ENCODE measurements around the gene NGEF. TPM values are rescaled to one million over a fixed set of nuclear protein-coding genes. Genes with fewer than 3 reads are reported as not detected.
"Not testable (repeated sequence)": the region's sequence is repeated elsewhere in the genome, so short reads cannot be mapped to it uniquely, and the experiment has no call there.

Gene NGEF
- total and polyA plus RNA-seq, 12 donors = 10.1 to 467 (median 46.1) TPM

DNA sequence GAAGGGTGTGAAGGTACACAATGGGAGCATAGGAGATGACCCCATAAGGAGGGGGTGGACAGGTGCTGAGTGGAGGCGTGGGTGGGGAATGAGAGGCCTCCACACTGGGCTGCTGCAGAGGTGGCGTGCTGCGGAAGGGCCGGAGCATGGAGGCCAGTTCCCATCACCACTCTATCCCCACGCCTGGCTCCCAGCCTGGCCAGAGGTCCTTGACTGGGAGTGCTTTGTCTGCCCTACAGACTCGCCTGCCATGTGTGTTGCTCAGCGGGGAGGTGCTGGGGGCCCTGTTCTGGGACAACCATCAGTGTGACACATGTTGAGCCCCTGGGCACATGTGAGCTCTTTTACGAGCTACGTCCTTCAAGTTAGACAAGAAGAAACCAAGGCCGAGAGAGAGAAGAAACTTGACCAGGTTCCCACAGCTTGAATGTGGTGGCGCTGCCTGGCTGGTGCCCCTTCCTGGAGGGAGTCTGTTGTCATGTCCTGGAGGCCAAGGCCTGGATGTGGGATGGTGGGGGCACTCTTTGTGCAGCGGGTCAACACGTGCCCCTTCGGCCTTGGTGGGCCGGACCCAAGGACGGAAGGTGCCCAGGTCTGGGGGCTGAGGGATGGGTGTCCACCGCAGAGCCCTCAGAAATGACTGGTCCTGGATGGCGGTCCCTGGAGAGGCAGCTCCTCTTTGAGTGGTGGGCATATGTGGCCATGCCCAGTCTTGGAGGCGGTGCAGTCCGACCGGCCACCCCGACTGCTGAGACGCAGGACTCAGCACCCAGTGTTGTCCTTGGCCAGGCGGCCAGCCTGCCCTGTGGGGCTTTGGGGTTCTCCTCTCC lies 45.9 kb upstream of the NGEF start:
- 87 to 92% (median 89%) methylated on average over 14 to 24 of the region's 24 CpGs for WGBS, 4 donors
- H3K36me3 ChIP-seq (replicated peaks in 1 of 2) = no peaks in the 10 kb centered on the region
- H3K9me3 ChIP-seq (replicated peaks in 1 of 3) = no peaks in the 10 kb centered on the region
- H3K4me1 ChIP-seq (replicated peaks in 1 of 2) = no peaks in the 10 kb centered on the region
- no peak for TF ChIP-seq POLR2A (IDR thresholded peaks at IDR 0.05)
- TF ChIP-seq, protein P1, sequence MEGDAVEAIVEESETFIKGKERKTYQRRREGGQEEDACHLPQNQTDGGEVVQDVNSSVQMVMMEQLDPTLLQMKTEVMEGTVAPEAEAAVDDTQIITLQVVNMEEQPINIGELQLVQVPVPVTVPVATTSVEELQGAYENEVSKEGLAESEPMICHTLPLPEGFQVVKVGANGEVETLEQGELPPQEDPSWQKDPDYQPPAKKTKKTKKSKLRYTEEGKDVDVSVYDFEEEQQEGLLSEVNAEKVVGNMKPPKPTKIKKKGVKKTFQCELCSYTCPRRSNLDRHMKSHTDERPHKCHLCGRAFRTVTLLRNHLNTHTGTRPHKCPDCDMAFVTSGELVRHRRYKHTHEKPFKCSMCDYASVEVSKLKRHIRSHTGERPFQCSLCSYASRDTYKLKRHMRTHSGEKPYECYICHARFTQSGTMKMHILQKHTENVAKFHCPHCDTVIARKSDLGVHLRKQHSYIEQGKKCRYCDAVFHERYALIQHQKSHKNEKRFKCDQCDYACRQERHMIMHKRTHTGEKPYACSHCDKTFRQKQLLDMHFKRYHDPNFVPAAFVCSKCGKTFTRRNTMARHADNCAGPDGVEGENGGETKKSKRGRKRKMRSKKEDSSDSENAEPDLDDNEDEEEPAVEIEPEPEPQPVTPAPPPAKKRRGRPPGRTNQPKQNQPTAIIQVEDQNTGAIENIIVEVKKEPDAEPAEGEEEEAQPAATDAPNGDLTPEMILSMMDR (IDR thresholded peaks at IDR 0.05) = no peak
- intact Hi-C loops (cut with DNase I) = no loop called here
- no peaks in the 10 kb centered on the region for H3K27me3 ChIP-seq
- DNase-seq = no peak
- H3K4me3 ChIP-seq = no peak overlapping the region
- H3K27ac ChIP-seq = peak overlapping the region in 1 of 5 donors; percentile 89

DNA sequence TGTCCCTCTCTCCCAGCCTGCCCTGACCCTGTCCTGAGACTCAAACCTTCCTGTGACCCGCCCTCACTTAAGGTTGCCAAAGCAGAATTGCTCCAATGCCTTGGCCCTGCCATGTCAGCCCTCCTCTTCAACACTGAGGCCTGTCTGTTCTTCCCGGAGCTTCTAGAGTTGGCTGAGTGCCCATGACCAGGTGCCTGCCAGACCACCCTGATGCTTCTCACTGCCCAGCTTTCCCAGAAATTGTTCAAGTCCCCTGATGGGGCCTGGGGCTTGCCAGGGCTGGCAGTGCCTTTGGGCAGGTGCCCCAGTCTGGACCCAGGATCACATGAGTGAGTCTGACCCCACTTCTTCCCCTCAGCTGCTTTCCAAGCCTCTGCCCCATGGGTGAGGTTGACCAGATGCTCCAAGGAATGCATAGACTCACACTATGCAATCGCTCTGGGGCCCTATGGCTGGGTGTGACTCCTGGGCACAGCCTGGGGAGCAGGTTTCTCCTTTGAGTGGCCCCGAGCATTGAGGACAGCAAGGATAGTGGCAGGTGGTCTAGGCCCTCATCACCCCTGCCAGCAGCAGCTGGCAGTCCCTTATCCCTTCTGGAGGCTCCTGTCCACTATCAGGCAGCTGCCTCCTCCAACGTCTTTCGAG lies 44.0 kb upstream of the NGEF start:
- intact Hi-C loops (cut with DNase I) = no loop called here
- Histone ChIP-seq H3K4me1 (replicated peaks in 1 of 2) (no peaks in the 10 kb centered on the region), H3K27ac (no peak overlapping the region), H3K4me3 (no peak overlapping the region), H3K27me3 (no peaks in the 10 kb centered on the region), H3K9me3 (replicated peaks in 1 of 3) (no peaks in the 10 kb centered on the region), H3K36me3 (replicated peaks in 1 of 2) (no peaks in the 10 kb centered on the region)
- no peak for DNase-seq
- no peak for TF ChIP-seq POLR2A (IDR thresholded peaks at IDR 0.05)
- TF ChIP-seq, protein P1 (IDR thresholded peaks at IDR 0.05) = no peak
- 82 to 91% (median 89%) methylated on average over 4 to 6 of the region's 6 CpGs for WGBS, 4 donors

DNA sequence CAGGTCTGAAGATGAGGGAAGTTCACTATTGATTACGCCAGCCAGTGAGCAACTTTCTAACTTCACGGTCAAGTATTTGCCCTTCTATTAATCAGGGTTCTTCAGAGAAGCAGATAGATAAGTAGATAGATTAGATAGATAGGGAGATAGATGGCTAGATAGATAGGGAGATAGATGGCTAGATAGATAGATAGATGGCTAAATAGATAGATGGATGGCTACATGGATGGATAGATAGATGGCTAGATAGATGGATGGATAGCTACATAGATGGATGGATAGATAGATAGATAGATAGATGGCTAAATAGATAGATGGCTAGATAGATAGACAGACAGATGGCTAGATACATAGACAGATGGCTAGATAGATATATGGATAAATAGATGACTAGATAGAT lies 42.3 kb upstream of the NGEF start:
- no peaks in the 10 kb centered on the region for H3K27me3 ChIP-seq
- H3K9me3 ChIP-seq (replicated peaks in 1 of 3) = no peaks in the 10 kb centered on the region
- H3K36me3 ChIP-seq (replicated peaks in 1 of 2) = no peaks in the 10 kb centered on the region
- DNase-seq = no peak
- TF ChIP-seq, protein P1 (IDR thresholded peaks at IDR 0.05) = no peak
- TF ChIP-seq POLR2A (IDR thresholded peaks at IDR 0.05) = no peak
- 69 to 81% (median 72%) methylated on average over 2 of the region's 2 CpGs for WGBS, 4 donors
- H3K4me1 ChIP-seq (replicated peaks in 1 of 2) = no peaks in the 10 kb centered on the region
- no peak overlapping the region for H3K27ac ChIP-seq
- intact Hi-C loops (cut with DNase I) = no loop called here
- no peak overlapping the region for H3K4me3 ChIP-seq

DNA sequence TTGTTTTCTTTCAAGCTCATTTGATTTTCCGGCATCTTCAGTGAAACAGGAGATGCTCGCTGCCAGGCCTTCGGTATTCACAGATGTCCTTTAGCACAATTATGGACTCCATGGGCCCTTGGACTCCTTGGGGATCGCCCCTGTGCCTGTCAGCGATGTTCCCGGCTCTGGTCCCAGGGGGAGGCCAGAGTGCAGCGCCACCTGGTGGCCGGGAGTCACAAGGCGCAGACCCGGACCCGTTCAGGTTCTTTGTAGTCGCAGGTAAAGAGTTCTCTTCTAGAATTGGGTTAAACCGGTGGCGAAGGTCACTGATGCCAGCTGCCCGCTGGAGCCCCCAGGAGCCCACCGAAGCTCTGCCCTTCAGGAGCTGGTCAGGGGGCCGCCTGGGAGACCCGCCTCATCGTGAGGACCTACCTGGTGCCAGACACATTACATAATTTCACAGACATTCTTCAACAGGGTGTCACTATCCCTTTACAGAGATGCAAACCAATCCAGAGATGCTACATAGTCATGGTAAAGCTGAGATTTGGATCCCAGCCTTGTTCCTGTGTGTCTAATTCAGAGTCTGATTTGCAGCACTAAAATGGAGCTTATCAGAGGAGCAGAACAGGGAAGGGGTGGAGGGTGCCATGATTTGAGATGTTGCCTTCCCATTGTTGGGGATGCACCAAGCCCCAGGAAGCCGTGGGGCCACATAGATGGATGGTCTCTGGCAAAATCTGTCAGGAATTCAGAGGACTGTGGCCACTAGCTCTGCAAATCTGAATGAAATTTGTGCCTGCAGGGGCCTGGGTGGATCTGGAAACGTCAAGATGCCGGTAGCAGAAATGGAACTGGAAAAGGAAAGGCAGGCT lies 41.1 kb upstream of the NGEF start:
- 18 to 31% (median 24%) methylated on average over 11 to 22 of the region's 22 CpGs for WGBS, 4 donors
- no peaks in the 10 kb centered on the region for H3K4me1 ChIP-seq (replicated peaks in 1 of 2)
- H3K9me3 ChIP-seq (replicated peaks in 1 of 3) = no peaks in the 10 kb centered on the region
- intact Hi-C loops (cut with DNase I) = loop anchor here in 1 of 2 donors (5.0 kb wide), 1 partner anchor 202 kb away; no protein-coding TSS in a partner anchor
- H3K4me3 ChIP-seq = no peak overlapping the region
- no peaks in the 10 kb centered on the region for H3K27me3 ChIP-seq
- no peak overlapping the region for H3K27ac ChIP-seq
- H3K36me3 ChIP-seq (replicated peaks in 1 of 2) = no peaks in the 10 kb centered on the region
- DNase-seq = peak; percentile 50 to 77 (median 72)
- TF ChIP-seq, protein P1 (IDR thresholded peaks at IDR 0.05) = peak; percentile 69 to 94 (median 84)
- TF ChIP-seq POLR2A (IDR thresholded peaks at IDR 0.05) = no peak

DNA sequence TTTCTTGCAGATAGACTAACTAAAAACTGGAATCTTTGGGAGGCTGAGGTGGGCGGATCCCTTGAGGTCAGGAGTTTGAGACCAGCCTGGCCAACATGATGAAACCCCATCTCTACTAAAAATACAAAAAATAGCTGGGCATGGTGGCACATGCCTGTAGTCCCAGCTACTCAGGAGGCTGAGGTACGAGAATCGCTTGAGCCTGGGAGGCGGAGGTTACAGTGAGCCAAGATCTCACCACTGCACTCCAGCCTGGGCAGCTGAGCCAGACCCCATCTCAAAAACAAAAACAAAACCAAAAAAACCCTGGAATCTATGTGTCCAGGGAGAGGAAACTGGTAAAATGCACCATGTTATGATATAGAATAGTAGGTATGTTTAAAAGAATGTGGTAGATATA lies 39.5 kb upstream of the NGEF start:
- not testable (repeated sequence) for H3K9me3 ChIP-seq (replicated peaks in 1 of 3); DNase-seq; H3K4me1 ChIP-seq (replicated peaks in 1 of 2); H3K4me3 ChIP-seq; H3K27me3 ChIP-seq; H3K36me3 ChIP-seq (replicated peaks in 1 of 2); H3K27ac ChIP-seq
- intact Hi-C loops (cut with DNase I) = loop anchor here in 1 of 2 donors (5.0 kb wide), 1 partner anchor 200 kb away; no protein-coding TSS in a partner anchor
- WGBS, 4 donors = 88 to 99% (median 94%) methylated on average over 4 of the region's 4 CpGs

All from adrenal gland (tissue), 12 donors.